Caco-2 (cell line): Measurements from ENCODE around the gene CD55. TPM values are rescaled to one million over a fixed set of nuclear protein-coding genes. Genes with fewer than 3 reads are reported as not detected.

Source experiments
- BruUV-seq: library from RNA; stranded (reverse); fragments of 400-500 nt; replicated peaks from 2 replicates; lab custom pipeline; 2021; lab: Mats Ljungman, UMichigan
- CTCF ChIA-PET: fragments of 300-600 bp; sonication (Branson Sonifier 250); formaldehyde crosslinking; loops from one replicate; lab custom pipeline; 2022; ENCODE audit warnings: antibody characterized with exemption; lab: Charles Lee
- POLR2A ChIA-PET: fragments of 300-600 bp; sonication (Branson Sonifier 250); formaldehyde crosslinking; loops from one replicate; lab custom pipeline; 2022; ENCODE audit warnings: antibody characterized with exemption; lab: Charles Lee
- DNase-seq, 2 experiments: peaks; one replicate each; pipeline versions ENCODE4 v3.0.0 to v3.0.0-alpha.2; 2020 to 2022
- H3K27me3 ChIP-seq: replicated peaks from 2 replicates; pipeline ENCODE4 v1.6.0; 2011; ENCODE audit warnings: low read length; ENCODE audit not compliant: control insufficient read depth, insufficient read depth
- H3K36me3 ChIP-seq: 2 replicates; pipeline ENCODE4 v1.5.1; 2011; ENCODE audit warnings: low read length; ENCODE audit not compliant: control insufficient read depth, insufficient read depth
- H3K4me1 ChIP-seq: fragments of 250-450 bp; sonication (Bioruptor Pico); 2 replicates; pipeline ENCODE4 v1.5.1; 2020; ENCODE audit warnings: mild to moderate bottlenecking
- H3K4me3 ChIP-seq: 2 replicates; pipeline ENCODE4 v1.5.1; 2011; ENCODE audit warnings: low read depth, mild to moderate bottlenecking, control low read depth, low read length
- H3K9me3 ChIP-seq: fragments of 250-450 bp; sonication (Bioruptor Pico); 2 replicates; pipeline ENCODE4 v1.5.1; 2020; ENCODE audit warnings: mild to moderate bottlenecking, moderate library complexity
- H3K27ac Mint-ChIP-seq: one replicate; pipeline ENCODE4 v1.8.0; 2022; ENCODE audit warnings: mixed read lengths; ENCODE audit not compliant: unreplicated experiment
- H3K27me3 Mint-ChIP-seq: one replicate; pipeline ENCODE4 v1.8.0; 2022; ENCODE audit warnings: mixed read lengths; ENCODE audit not compliant: insufficient read depth, unreplicated experiment
- H3K36me3 Mint-ChIP-seq: one replicate; pipeline ENCODE4 v1.8.0; 2022; ENCODE audit warnings: mild to moderate bottlenecking, mixed read lengths; ENCODE audit not compliant: insufficient read depth, unreplicated experiment
- H3K4me1 Mint-ChIP-seq: one replicate; pipeline ENCODE4 v1.8.0; 2022; ENCODE audit warnings: low read depth, mixed read lengths; ENCODE audit not compliant: unreplicated experiment
- H3K4me3 Mint-ChIP-seq: one replicate; pipeline ENCODE4 v1.8.0; 2022; ENCODE audit warnings: mild to moderate bottlenecking, moderate library complexity, mixed read lengths; ENCODE audit not compliant: unreplicated experiment
- H3K9me3 Mint-ChIP-seq: one replicate; pipeline ENCODE4 v1.8.0; 2022; ENCODE audit warnings: mixed read lengths; ENCODE audit not compliant: unreplicated experiment
- CTCF ChIP-seq, 2 experiments: fragments of 200-600 bp in 1 of 2; IDR thresholded peaks; 1 replicate in 1 of 2; 2 replicates in 1 of 2; pipeline versions ENCODE4 v1.5.1 to v1.8.0; 2011 to 2022; ENCODE audit warnings: antibody characterized with exemption in 1 of 2, control low read depth in 1 of 2, inconsistent platforms in 1 of 2, low read depth in 1 of 2, low read length in 1 of 2, mild to moderate bottlenecking in 1 of 2, moderate library complexity in 1 of 2; ENCODE audit not compliant: insufficient read depth in 1 of 2, severe bottlenecking in 1 of 2, unreplicated experiment in 1 of 2
- intact Hi-C: fragments of 100-400 bp; cut with micrococcal nuclease; formaldehyde crosslinking; loops from one replicate; pipeline ENCODE4 v1.10.0; 2022; ENCODE audit not compliant: unreplicated experiment
- total RNA-seq: library from RNA; stranded (reverse); gene quantifications from 2 replicates; pipeline ENCODE4 v1.2.3, GENCODE V29; 2022

The CD55 gene
- total RNA-seq, 1 experiment from 2014 or later, result 195 TPM

- H3K9me3 ChIP-seq, result no peaks in the 10 kb centered on the region
- H3K4me3 ChIP-seq, result no peak overlapping the region
- no peak for TF ChIP-seq CTCF (IDR thresholded peaks at IDR 0.05; ENCODE audit: insufficient read depth in 1 of 2, low read depth in 1 of 2, low read length in 1 of 2, severe bottlenecking in 1 of 2, unreplicated experiment in 1 of 2)
- H3K27me3 ChIP-seq, result no peaks in the 10 kb centered on the region
- Mint-ChIP-seq H3K27me3 (no peaks in the 10 kb centered on the region), H3K27ac (no peak overlapping the region), H3K36me3 (no peaks in the 10 kb centered on the region), H3K4me3 (no peak overlapping the region), H3K4me1 (peaks cover 15% of the 10 kb centered on the region), H3K9me3 (peaks cover 1% of the 10 kb centered on the region)
- peaks cover 18% of the 10 kb centered on the region for H3K4me1 ChIP-seq
- ChIA-PET CTCF (no interaction called here), POLR2A (no interaction called here)
- BruUV-seq, result no TSS peak
- intact Hi-C loops, result no loop called here
- no peak for DNase-seq
- H3K36me3 ChIP-seq, result no peaks in the 10 kb centered on the region
These were observed 37.1 kb upstream of the CD55 start for GRCh38 chr1:207284209-207284897.

GRCh38 chr1:207286786-207287468 is 34.6 kb upstream of the CD55 start:
- no TSS peak for BruUV-seq
- no peaks in the 10 kb centered on the region for H3K27me3 Mint-ChIP-seq
- TF ChIP-seq CTCF (IDR thresholded peaks at IDR 0.05; ENCODE audit: insufficient read depth in 1 of 2, low read depth in 1 of 2, low read length in 1 of 2, severe bottlenecking in 1 of 2, unreplicated experiment in 1 of 2), result no peak
- H3K36me3 Mint-ChIP-seq, result no peaks in the 10 kb centered on the region
- no peak overlapping the region for H3K4me3 ChIP-seq
- intact Hi-C loops, result no loop called here
- H3K4me1 Mint-ChIP-seq, result peaks cover 10% of the 10 kb centered on the region
- no peak overlapping the region for H3K27ac Mint-ChIP-seq
- H3K9me3 Mint-ChIP-seq, result peaks cover 24% of the 10 kb centered on the region
- ChIA-PET CTCF (no interaction called here), POLR2A (no interaction called here)
- peaks cover 13% of the 10 kb centered on the region for H3K4me1 ChIP-seq
- DNase-seq, result no peak
- H3K9me3 ChIP-seq, result peaks cover 5% of the 10 kb centered on the region; the same call in 1 of the 2 replicates
- H3K36me3 ChIP-seq, result no peaks in the 10 kb centered on the region
- H3K27me3 ChIP-seq, result no peaks in the 10 kb centered on the region
- H3K4me3 Mint-ChIP-seq, result no peak overlapping the region

DNA sequence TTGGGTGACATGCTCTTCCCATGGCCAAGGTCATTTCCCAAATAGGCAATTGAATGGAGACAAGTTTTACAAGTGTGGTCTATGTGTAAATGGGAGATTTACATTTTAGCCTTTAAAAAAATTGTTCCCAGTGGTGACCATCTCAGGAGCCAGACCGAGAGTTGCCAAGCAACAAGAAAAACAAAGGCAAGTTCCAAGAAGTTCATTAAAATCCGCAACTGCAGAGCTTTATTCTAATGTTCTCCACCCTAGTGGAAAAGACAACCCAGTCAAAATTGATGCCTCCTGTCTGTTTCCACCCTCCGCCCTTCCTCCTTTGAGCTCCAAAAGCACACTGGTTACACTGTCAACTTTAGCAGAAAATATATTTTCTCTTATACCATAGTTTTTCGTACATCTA is 33.2 kb upstream of the CD55 start:
- Mint-ChIP-seq H3K4me1 (no peaks in the 10 kb centered on the region), H3K36me3 (no peaks in the 10 kb centered on the region), H3K4me3 (no peak overlapping the region), H3K27ac (no peak overlapping the region), H3K9me3 (peaks cover 24% of the 10 kb centered on the region), H3K27me3 (no peaks in the 10 kb centered on the region)
- H3K9me3 ChIP-seq, result peaks cover 9% of the 10 kb centered on the region; the same call in 1 of the 2 replicates
- H3K4me3 ChIP-seq, result no peak overlapping the region
- H3K27me3 ChIP-seq, result no peaks in the 10 kb centered on the region
- POLR2A ChIA-PET, result interaction anchor here (0.5 kb wide), 1 partner anchor 670 kb away, joined by 3 read pairs; no protein-coding TSS in a partner anchor
- H3K36me3 ChIP-seq, result no peaks in the 10 kb centered on the region
- H3K4me1 ChIP-seq, result no peaks in the 10 kb centered on the region
- BruUV-seq, result no TSS peak
- intact Hi-C loops, result no loop called here
- no peak for TF ChIP-seq CTCF (IDR thresholded peaks at IDR 0.05; ENCODE audit: insufficient read depth in 1 of 2, low read depth in 1 of 2, low read length in 1 of 2, severe bottlenecking in 1 of 2, unreplicated experiment in 1 of 2)
- CTCF ChIA-PET, result no interaction called here
- DNase-seq, result no peak
